Activated CD4-positive, alpha-beta T cell treated with anti-CD3 and anti-CD28 coated beads, Interleukin-10, Interleukin-2, amounts not matched to agents 100 ng/mL and 50 ng/mL, durations not matched to agents 16 hours and 8 hours (primary cell): Measurements from ENCODE around the gene ADAMTS3.

Source experiments
- DNase-seq: peaks from one replicate; pipeline ENCODE4 v3.0.0-alpha.2; 2020

Gene ADAMTS3

DNA sequence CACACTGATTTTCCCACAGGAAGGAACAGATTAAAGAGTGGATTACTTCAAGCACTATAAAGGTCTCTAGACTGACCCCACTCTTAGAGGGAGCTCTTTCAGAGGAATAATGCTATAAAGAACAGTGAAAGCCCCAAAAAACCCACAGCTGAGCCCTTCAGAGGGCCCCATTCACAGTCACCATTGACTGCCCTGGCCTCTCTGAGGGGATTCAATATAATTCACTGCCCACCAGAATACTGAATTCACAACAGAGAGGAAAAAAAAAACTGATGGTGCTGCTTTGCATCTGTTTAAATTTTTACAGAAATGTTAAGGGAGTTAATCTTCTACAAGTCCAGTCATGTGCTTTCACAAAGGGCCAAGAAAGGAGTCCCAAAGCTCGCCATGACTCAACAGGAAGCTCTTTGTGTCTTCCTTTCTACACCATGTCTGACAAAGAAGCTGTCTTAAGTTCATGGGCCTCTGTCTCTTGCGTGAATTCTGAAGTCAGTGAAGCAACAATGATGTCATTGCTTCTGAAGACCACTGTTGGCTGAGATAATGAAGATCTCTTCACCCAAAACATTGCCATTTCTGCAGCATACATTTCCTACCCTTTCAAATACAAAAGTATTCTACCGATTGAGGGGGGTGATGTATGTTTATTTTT, 174.9 kb downstream of the ADAMTS3 start:
- DNase-seq = no peak

DNA sequence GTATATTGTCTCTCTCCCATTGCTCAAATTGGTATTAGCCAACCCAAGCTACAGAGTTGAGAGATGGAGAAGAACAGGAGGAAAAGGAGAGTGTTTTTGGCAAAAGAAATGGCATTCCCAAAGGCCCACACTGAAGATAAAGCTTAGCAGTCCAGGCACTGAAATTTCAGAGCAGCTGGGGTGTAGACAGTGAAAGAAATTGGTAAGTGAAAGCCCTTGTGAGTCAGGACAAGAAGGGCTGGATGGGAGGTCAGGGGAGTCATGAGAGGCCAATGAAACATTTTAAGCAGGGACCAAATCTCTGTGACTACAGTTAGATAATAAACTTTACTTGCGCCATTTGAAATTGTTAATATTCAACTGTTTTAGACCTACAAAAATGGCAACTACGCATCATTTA, 177.7 kb downstream of the ADAMTS3 start:
- DNase-seq = no peak

DNA sequence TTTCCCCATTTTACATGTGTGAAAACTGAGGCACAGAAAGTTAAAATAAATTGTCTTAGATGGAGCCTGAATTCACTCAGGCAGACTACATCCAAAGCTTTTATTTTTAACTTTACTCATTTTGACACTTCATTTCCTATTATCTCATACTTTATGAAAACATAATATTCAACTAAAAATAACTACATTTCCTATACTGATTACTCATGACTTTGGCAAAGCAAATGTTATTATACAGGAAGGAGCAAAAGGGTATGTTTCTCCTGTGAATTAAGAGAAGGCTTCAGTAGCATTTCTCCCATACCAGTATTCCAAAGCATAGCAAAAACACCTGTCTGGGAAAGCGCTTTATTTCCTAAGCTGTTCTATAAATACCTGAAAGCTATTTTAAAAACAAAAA, 178.6 kb downstream of the ADAMTS3 start:
- DNase-seq = no peak

DNA sequence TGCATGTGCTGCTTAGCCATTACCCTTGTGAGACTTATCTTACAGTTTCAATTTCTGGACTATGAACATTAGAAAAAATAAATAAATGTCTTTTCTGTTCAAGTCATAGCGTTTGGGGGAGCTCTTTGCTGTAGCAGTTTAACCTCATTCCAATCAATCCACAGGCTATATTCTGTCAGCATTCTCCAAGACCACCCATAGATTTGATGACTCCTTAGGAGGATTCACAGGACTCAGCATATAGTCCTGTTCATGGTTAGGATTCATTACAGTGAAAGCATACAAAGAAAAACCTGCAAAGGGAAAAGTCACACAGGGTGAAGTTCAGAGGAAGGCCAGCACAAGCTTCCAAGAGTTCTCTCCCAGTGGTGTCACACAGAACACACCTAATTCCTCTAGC, 180.5 kb downstream of the ADAMTS3 start:
- DNase-seq = no peak

DNA sequence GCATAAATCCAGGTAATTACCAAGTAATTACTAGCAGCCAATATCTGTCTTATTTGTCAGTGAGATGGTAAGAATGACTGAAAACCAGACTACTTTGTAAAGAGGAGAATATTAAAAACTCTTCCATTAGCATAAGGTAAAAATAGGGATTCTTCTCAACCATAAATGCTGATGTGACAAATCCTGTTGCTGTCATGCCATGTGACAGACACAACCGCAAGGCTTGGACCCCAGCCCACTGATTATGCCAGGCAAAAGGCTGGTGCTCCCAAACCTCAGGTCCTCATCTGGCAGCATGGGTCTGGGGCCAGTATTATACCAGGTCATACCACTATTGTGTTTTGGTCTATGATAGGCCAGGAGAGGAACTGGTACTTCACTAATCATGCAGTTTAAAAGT, 181.1 kb downstream of the ADAMTS3 start:
- DNase-seq = no peak

DNA sequence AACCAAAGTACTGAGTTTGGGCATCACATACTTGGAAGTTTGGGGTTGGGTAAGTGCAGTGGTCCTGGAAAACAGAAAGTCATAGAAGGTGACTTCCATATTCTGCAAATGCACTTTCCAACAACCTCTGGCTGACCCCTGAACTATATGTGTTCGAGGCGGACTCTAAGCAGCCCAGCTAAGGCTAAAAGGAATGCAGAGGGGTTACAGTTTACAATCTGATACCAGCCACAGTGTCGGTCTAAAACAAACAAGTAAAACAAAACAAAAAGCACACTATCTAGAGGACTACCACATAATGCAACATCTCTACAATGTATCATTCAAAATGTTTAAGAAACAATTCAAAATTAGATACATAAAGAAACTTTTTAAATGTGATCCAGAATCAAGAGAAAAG, 185.6 kb downstream of the ADAMTS3 start:
- DNase-seq = no peak

DNA sequence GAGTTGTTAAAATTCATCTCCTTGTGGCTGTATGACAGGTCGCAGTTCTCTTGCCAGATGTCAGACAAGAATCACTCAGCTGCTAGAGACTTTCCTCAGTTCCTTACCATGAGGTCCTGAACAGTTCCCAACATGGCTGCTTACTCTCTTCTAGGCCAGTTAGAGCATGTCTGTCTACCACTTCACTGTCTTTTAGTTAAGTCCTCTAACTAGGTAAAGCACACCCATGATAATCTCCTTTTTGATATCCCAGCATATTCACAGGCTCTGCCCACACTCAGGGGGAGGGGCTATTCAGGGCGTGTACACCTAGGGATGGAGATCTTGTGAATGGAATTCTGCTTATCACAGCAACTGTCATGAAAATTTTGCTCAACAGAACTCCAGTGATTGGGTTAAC, 190.1 kb downstream of the ADAMTS3 start:
- no peak for DNase-seq

DNA sequence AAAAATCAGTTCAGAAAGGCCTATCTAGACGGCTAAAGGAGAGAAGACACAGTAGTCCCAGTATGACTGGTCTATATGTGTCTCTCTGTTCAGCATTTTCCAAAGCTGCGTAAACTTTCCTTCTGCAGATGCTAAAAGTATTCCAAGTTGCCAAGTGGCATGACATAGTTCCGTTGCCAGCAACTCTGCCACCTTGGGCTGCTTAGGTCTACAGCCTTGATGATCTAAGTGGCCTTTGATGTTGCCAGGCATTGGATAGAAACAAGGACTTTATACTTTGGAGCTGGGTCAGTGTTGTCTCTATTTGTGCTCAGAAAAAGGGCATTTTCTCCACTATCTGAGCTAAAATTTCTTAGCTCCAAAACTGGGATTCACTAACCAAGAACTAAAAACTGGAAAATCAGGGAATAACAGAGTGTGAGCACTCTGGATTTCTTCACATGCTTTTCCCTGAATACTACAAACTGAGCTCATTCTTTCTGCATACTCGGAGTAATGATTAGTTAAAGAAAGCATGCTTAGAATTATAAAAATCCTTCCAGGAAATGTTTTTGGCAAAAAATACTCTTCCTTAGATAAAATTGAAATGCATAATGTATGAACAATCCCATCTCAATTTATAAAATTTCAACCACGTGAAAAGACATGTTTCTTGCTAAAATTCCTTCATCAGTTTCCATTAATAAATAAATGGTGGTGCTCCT, 191.4 kb downstream of the ADAMTS3 start:
- no peak for DNase-seq

DNA sequence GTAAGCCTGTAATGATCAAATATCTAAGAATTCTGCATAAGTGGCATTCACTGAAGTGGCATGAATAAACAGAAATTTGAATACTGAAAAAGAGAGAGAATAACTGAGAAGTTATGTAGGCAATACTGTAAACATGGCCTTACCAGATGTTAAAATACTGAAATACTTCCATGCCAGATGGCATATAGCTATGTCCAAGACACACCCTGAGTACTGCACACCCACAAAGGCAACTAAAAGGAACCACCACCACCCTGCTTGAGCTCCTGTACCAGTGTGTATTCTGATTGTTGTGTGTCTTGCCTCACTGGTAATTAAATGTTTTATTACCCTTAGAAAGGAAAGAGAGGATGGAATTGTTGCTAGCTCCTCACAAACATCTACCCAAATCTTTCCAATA, 192.1 kb downstream of the ADAMTS3 start:
- no peak for DNase-seq

DNA sequence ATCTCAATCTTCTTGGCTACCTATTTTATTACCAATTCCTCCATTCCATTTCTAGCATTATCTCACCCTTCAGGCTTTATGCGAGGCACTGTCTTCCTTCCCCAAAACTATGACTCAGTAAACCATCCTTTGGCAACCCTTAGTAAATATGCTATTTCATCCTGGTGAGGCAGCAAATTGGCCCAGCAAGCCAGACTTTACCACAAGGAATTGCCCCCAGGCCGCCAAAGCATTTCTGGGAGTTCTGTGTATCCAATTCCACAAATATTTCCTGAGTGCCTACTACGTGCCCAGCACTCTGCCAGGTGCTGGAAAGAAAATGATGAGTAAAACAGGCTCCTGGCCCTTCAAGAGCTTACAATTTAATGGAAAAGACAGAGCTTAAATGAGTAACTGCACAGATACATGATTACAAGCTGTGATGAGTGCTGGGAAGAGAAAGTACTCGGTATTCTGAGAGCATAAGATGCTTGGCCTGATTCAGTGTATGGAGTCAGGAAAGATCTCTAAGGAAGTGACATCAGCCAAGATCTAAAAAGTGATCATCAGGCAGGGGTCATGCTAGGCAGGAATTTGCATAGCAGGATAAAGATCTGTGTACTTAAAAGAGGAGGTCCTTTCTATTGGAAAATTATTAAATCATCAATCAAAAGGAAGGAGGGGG, 193.8 kb downstream of the ADAMTS3 start:
- no peak for DNase-seq

DNA sequence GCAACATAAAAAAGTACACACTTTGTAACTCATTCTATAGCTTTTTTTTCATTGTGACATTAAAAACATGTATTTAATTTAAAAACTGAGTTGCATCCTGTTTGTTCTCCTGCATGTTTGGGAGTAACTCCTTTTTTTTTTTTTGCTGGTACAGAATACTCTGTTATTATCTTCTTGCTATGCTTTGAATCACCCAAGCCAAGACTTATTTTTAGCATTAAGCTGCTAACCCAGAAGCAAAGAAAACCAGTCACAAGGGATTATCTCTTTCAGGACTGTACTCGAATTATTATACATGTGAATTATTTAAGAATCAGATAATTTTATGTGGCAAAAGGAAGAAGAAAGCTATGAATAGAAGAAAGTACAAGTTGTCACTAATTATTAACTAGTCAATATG, 194.9 kb downstream of the ADAMTS3 start:
- DNase-seq = no peak

DNA sequence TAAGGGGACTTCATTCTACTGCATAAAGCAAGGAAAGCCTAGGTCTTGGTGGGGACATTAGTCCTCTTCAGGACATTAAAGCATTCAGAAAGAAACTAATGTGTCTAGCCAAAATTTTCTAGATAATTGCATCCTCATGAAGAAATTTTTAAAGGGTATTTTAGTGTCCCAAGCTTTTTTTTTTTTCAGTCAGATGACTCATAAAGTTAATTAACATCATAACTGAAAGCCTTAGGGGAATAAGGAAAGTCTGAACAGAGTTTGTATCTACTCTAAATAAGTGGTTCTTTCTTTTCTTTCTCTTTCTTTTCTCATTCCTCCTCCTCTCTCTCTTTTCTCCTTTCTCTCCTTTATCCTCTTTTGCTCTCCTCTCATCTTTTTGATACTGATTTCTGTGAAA, 202.4 kb downstream of the ADAMTS3 start:
- DNase-seq = no peak

DNA sequence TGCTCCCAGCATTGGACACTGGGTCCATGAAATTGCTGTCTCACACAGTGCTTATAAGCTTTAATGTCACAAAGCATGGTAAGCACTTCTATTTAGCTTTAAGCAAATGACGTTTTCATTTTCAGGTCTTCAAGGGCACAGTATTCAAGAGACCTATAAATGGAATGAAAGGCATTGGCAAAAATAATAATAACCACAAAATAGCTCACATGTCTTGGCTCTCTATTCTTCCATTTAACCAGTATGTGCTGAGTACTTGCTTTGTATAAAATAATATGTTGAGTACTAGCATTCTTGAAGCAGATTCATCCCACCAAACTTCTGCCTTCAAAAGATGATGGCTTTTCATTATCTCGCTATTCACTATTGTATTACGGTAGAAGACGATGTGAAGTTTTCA, 203.0 kb downstream of the ADAMTS3 start:
- no peak for DNase-seq

DNA sequence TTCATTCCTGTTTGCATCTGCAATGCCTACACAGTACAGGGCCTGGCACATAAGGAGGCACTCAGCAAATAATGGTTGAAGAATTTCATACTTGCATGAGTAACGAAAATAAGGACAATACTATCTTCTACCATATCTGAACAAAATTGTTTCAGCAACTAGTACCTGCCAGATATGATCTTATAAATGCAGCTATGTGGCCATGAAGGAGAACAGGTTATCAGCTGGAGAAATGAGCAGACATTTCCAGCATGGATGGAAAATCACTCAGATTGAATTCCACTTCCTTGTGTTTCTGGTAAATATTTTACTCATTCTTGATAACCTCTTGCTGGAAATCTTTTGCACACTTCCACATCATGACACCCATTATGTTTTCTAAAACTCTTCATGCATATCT, 204.0 kb downstream of the ADAMTS3 start:
- no peak for DNase-seq

DNA sequence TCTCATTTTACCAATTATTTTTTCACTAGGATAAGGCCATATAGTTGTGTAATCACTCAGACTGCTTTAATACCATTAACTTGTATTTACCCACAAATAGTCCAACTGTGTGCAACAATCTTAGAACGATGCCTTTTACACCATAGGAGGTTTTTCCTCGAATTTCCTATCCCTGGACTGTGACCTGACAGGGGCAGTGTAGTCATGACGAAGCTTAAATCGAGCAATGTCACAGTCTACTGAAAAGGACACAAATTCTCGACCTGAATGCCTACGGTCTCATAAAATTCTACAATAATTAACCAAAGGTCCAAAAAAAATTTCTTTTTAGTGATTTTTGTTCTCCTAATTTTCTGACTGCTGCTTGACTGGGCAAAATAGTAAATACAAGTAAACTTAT, 208.9 kb downstream of the ADAMTS3 start:
- no peak for DNase-seq

DNA sequence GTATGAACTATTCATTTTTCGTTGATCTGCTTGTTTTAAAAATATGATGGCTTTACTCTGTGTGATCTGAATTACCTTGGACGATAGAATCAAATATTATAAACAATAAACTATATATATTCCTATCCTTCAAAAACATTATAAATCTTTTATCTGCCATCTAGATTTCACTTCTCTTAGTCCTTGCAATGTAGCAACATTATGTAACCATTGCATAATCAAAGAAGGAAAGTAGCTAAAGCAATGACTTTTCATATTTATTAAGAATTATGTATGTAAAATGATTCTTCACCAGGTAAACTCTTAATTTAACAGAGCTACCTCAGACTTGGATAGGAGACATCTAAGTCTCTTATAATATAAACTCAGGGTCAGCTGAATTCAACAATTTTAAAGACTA, 210.5 kb downstream of the ADAMTS3 start:
- DNase-seq = no peak

DNA sequence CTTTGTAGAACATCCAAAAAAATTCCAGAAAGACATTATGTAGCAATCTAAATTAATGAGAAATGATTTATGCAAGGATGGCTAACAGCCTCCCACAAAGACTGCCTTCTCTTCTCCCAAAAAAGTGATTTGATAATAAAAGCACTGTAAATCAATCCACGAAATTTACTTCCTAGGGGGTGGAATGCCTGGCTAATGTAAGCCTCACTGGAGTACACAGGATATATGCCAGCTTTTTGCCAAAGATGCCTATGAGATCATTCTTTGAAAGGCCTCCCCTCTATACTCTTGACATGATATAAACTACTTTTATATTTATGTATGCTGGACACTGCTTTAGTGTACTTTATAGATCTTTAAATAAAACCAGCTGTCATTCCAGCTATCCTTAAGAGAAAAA, 211.1 kb downstream of the ADAMTS3 start:
- DNase-seq = no peak

DNA sequence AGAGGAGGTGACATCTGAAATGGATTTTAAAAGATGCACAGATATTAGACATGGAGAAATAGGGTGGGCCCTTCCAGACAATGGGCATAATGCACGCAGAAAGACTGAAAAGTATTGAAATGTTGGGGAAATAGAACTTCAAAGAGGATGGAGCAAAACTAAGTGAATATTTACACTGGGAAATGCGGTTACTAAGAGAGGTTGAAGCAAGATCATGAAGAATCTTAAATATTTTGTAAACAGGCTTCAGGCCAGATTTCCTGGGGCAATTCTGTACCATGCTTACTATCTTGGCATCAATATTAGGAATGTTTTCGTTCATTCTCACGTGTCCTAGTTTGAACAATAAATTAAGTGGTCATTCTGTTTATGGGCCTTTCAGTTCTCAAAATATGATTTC, 216.3 kb downstream of the ADAMTS3 start:
- DNase-seq = no peak

DNA sequence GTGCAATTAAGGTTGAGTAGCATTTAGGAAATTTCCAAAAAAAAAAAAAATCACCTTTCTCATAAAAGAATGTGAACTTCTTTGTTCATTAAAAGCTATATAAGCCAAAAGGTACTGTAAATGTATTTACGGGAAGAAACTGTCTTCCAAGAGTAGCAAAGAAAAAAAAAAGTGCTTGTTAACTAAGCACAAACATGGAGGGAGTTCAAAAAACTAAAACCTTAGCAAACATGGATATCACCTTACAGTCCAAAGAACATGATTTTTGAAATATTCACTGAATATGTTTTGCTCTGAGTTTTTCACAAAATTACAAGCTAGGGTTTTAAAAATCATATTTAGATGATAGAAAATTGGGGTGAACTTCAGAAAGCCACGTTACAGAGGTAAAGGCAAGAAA, 217.5 kb downstream of the ADAMTS3 start:
- no peak for DNase-seq

DNA sequence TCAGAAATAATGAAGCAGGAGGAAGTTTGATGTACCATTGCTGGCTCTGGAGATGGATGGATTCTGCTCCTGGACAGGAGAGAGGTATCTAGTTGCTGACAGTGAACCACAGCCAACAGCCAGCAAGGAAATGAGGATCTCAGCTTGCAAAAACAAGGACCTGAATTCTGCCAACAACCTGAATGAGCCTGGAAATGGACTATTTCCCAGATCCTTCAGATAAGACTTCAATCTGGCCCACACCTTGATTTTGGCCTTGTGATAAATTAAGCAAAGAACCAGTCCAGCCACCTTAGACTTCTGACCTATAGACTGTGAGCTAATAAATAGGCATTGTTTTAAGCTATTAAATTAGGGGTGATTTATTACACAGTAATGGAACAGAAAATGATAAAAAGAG, 220.3 kb downstream of the ADAMTS3 start:
- DNase-seq = no peak

DNA sequence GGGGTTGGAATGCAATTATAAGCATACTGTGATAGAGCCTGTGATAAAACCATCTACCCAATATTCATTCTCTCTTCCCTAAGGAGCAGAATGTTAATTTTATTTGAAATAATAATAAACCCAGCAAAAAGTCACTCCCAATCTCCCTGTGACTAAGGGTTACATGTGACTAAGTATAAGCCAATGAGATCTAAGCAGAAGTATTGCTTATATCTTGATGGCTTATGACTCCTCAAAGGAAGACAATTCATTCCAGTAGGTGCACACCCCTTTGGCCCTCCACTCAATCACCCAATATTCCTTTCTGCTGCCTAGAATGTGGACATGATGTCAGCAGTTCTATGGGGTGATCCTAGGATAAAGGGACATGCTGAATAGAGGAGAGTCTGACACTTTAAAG, 224.6 kb downstream of the ADAMTS3 start:
- DNase-seq = no peak

DNA sequence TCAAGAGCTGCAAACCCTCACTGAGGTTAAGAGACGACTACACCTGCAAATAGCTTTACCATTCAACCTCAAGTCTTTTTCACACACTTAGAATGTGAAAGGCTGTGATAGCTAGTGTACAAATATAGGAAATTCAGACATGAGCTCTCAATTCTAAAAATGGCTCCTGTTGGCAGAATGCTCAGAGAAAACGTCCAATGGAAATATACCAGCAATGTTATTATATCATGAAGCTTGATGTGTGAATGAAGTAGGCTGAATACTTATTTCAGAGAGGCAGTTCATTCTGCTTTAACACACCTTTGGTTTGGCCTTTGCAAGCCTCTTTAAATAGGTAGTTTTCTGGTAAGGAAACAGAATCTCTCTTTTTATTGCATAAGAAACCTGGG, 227.6 kb downstream of the ADAMTS3 start:
- DNase-seq = no peak

DNA sequence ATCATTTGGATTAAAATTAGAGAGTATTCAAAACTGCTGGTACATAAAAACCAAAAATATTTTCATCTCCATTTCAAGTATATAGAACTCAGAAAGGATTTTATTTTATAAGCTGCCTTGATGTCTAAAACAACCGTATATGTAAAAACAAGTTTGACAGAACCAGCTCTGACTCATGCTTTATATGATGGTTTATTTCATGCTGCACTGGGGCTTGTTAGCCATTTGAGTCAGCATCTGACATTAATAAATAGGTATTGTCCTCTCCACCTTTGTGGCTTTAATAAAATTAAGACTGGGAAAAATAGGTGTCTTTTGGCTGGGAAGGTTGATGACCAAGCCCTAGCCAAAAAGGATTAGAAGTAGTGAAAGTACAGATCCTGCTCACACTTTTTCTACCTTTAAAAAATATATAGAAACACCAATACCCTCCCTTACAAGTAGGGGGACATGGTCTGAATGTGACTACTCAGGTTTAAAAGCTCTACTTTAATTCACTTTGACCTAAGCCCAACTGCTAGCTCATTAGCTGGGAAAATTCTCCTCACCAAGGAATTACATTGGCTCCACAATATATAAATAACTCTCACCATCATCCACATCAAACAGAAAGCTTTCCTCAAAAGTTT, 228.1 kb downstream of the ADAMTS3 start:
- no peak for DNase-seq

DNA sequence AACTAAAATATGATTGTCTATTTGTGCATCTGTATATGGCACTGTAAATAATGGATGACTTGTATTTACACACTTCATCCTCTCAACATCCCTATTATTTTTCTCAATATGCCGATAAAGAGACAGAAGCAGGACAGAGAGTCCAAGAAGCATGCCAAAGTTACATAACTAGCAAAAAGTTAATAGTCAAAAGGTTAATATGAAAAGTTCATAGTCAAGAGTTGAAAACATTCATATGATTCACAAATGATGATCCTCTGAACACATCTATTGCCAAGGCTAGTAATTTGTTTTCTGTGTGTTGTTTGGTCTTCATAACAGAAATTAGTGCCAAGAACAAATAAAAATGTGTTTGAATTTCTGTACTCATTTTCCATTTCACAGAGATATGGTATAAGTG, 231.0 kb downstream of the ADAMTS3 start:
- no peak for DNase-seq
